T-helper 17 cell (primary cell): ENCODE measurements around the gene NCF4. TPM values are rescaled to one million over a fixed set of nuclear protein-coding genes. Genes with fewer than 3 reads are reported as not detected.
A peak's percentile ranks its signal among the peaks of the same experiment; 100 is the strongest.

Experiments used
- ATAC-seq: fragments of 150-1000 bp; cut with Tn5 transposase; 2 replicates; pipeline ENCODE4 v1.10.0; 2021; ENCODE audit warnings: mild to moderate bottlenecking, moderate library complexity
- DNase-seq, 3 donors: peaks; one replicate each; pipeline versions ENCODE4 v3.0.0 to v3.0.0-alpha.2; 2020 to 2021
- H3K9me3 ChIP-seq: one replicate; pipeline ENCODE4 v1.7.0; 2013; ENCODE audit warnings: low read length, mild to moderate bottlenecking; ENCODE audit not compliant: control insufficient read depth, poor library complexity, severe bottlenecking
- H3K27ac Mint-ChIP-seq: one replicate; pipeline ENCODE4 v1.8.0; 2022; ENCODE audit warnings: mild to moderate bottlenecking, moderate library complexity, mixed read lengths
- H3K27me3 Mint-ChIP-seq: one replicate; pipeline ENCODE4 v1.8.0; 2022; ENCODE audit warnings: mixed read lengths
- H3K36me3 Mint-ChIP-seq: one replicate; pipeline ENCODE4 v1.8.0; 2022; ENCODE audit warnings: low read depth, mixed read lengths
- H3K4me1 Mint-ChIP-seq: one replicate; pipeline ENCODE4 v1.8.0; 2022; ENCODE audit warnings: mild to moderate bottlenecking, mixed read lengths
- H3K4me3 Mint-ChIP-seq: one replicate; pipeline ENCODE4 v1.8.0; 2022; ENCODE audit warnings: mild to moderate bottlenecking, moderate library complexity, mixed read lengths
- total RNA-seq, 4 donors: library from RNA in 2 of 4; stranded (reverse) in 2 of 4; gene quantifications; one replicate each; pipeline ENCODE4 v1.2.3 and lab custom pipeline; 2022 to 2026

The NCF4 gene
- total RNA-seq, 2 donors from 2014 or later = 31.7 to 37.1 TPM

DNA sequence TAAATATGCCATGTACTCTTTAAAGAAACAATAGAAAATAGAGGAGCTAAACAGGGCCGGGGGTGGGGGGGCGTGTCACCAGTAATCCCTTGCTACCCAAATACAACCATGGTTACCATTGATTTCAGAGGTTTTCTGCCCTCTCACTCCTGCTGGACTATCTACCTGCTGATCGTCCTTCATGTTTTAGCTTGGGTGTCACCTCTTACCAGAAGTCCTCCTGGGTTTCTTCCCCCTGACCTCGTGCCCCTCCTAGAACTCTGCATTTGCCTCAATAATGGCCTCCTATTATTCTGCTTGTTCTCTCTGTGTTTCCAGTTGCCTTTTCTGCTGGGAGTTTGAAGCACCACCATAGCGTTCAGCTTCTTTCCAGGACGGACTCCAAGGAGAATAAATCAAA, 34.5 kb upstream of the NCF4 start:
- Mint-ChIP-seq H3K27me3 (peaks cover 57% of the 10 kb centered on the region), H3K36me3 (peaks cover 2% of the 10 kb centered on the region), H3K27ac (no peak overlapping the region), H3K4me1 (peaks cover 21% of the 10 kb centered on the region), H3K4me3 (no peak overlapping the region)
- no peaks in the 10 kb centered on the region for H3K9me3 ChIP-seq
- no peak for ATAC-seq
- no peak for DNase-seq

DNA sequence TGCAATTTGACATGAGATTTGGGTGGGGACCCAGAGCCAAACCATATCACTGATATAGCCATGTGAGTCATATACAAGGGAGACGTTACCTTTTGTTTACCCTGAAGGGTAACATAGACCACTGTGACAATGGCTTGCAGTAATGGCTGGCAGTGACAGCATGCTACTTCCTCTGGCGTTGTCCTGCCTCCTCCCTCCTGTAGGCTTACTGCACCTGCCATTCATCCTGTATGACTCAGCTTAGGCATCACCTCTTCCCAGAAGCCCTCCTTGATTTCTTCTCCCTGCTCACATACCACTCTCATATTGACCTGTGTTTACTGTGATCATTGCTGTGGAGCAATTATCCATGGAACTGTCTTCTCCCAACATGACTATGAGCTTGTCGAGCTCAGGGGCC, 32.0 kb upstream of the NCF4 start:
- H3K4me3 Mint-ChIP-seq = no peak overlapping the region
- no peaks in the 10 kb centered on the region for H3K9me3 ChIP-seq
- no peak for ATAC-seq
- DNase-seq = no peak
- H3K27ac Mint-ChIP-seq = no peak overlapping the region
- H3K27me3 Mint-ChIP-seq = peaks cover 52% of the 10 kb centered on the region
- peaks cover 2% of the 10 kb centered on the region for H3K36me3 Mint-ChIP-seq
- peaks cover 23% of the 10 kb centered on the region for H3K4me1 Mint-ChIP-seq

GRCh38 chr22:36829370-36830002, 31.3 kb upstream of the NCF4 start:
- H3K36me3 Mint-ChIP-seq = peaks cover 4% of the 10 kb centered on the region
- H3K4me1 Mint-ChIP-seq = peaks cover 25% of the 10 kb centered on the region
- no peaks in the 10 kb centered on the region for H3K9me3 ChIP-seq
- H3K27me3 Mint-ChIP-seq = peaks cover 53% of the 10 kb centered on the region
- no peak for DNase-seq
- H3K27ac Mint-ChIP-seq = no peak overlapping the region
- H3K4me3 Mint-ChIP-seq = no peak overlapping the region
- no peak for ATAC-seq

GRCh38 chr22:36830601-36831000, 30.2 kb upstream of the NCF4 start:
- H3K27ac Mint-ChIP-seq = peak overlapping the region; percentile 21
- peak; percentile 93 for ATAC-seq
- H3K4me1 Mint-ChIP-seq = peaks cover 23% of the 10 kb centered on the region
- no peak for DNase-seq
- peaks cover 55% of the 10 kb centered on the region for H3K27me3 Mint-ChIP-seq
- no peaks in the 10 kb centered on the region for H3K9me3 ChIP-seq
- peak overlapping the region; percentile 69 for H3K4me3 Mint-ChIP-seq
- peaks cover 2% of the 10 kb centered on the region for H3K36me3 Mint-ChIP-seq

GRCh38 chr22:36831206-36831605, 29.6 kb upstream of the NCF4 start:
- H3K9me3 ChIP-seq = no peaks in the 10 kb centered on the region
- no peak for DNase-seq
- peaks cover 2% of the 10 kb centered on the region for H3K36me3 Mint-ChIP-seq
- H3K4me1 Mint-ChIP-seq = peaks cover 23% of the 10 kb centered on the region
- peaks cover 49% of the 10 kb centered on the region for H3K27me3 Mint-ChIP-seq
- peak overlapping the region; percentile 69 for H3K4me3 Mint-ChIP-seq
- ATAC-seq = no peak
- H3K27ac Mint-ChIP-seq = no peak overlapping the region

GRCh38 chr22:36831717-36832116, 29.1 kb upstream of the NCF4 start:
- no peaks in the 10 kb centered on the region for H3K9me3 ChIP-seq
- H3K4me1 Mint-ChIP-seq = peaks cover 23% of the 10 kb centered on the region
- no peak overlapping the region for H3K4me3 Mint-ChIP-seq
- DNase-seq (no peak), ATAC-seq (no peak)
- H3K36me3 Mint-ChIP-seq = peaks cover 2% of the 10 kb centered on the region
- H3K27me3 Mint-ChIP-seq = peaks cover 44% of the 10 kb centered on the region
- no peak overlapping the region for H3K27ac Mint-ChIP-seq

DNA sequence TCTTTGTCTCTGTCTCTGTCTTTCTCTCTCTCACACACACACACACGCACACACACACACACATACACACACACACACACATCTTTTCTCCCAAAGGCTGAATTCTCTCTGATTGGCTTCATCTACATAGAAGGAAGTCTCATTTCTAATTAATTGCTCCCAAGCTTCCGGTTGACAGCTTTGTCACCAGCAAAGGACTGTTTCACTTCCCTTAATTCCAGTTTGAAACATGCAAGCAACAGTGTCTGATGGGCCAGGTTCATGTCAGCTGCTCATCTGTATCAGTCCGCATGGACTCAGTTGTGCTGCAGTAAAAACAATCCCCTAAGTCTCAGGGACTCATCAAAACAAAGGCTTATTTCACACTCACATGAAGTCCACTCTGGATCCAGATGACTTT, 27.7 kb upstream of the NCF4 start:
- peaks cover 20% of the 10 kb centered on the region for H3K4me1 Mint-ChIP-seq
- peaks cover 42% of the 10 kb centered on the region for H3K27me3 Mint-ChIP-seq
- no peak for ATAC-seq
- no peaks in the 10 kb centered on the region for H3K9me3 ChIP-seq
- DNase-seq = no peak
- H3K36me3 Mint-ChIP-seq = peaks cover 2% of the 10 kb centered on the region
- H3K4me3 Mint-ChIP-seq = no peak overlapping the region
- no peak overlapping the region for H3K27ac Mint-ChIP-seq

DNA sequence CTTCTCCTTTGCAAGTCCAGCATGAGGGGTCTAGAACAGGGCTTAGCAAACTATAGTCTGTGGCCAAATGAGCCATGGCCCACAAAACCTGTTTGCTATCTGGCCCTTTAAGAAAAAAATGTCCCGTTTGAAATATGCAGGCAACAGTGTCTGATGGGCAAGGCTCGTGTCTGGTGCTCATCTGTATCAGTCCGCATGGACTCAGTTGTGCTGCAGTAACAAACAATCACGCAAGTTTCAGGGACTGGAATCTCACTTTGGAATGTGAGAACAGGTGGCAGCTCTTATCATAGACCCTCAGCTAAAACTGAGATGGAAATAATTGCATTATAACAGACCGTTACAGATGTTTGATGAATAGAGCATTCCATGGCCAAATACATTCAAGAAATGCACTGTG, 24.9 kb upstream of the NCF4 start:
- ATAC-seq = no peak

GRCh38 chr22:36838119-36839030, 22.4 kb upstream of the NCF4 start:
- H3K9me3 ChIP-seq = no peaks in the 10 kb centered on the region
- H3K4me3 Mint-ChIP-seq = no peak overlapping the region
- peaks cover 4% of the 10 kb centered on the region for H3K36me3 Mint-ChIP-seq
- peaks cover 10% of the 10 kb centered on the region for H3K4me1 Mint-ChIP-seq
- H3K27me3 Mint-ChIP-seq = peaks cover 38% of the 10 kb centered on the region
- no peak overlapping the region for H3K27ac Mint-ChIP-seq
- ATAC-seq = no peak
- DNase-seq = no peak

More for the DNA sequence above, 24.9 kb upstream of the NCF4 start:
- Mint-ChIP-seq H3K4me3 (no peak overlapping the region), H3K27ac (no peak overlapping the region), H3K27me3 (peaks cover 33% of the 10 kb centered on the region), H3K4me1 (peaks cover 13% of the 10 kb centered on the region), H3K36me3 (peaks cover 2% of the 10 kb centered on the region)
- H3K9me3 ChIP-seq = no peaks in the 10 kb centered on the region
- no peak for DNase-seq

DNA sequence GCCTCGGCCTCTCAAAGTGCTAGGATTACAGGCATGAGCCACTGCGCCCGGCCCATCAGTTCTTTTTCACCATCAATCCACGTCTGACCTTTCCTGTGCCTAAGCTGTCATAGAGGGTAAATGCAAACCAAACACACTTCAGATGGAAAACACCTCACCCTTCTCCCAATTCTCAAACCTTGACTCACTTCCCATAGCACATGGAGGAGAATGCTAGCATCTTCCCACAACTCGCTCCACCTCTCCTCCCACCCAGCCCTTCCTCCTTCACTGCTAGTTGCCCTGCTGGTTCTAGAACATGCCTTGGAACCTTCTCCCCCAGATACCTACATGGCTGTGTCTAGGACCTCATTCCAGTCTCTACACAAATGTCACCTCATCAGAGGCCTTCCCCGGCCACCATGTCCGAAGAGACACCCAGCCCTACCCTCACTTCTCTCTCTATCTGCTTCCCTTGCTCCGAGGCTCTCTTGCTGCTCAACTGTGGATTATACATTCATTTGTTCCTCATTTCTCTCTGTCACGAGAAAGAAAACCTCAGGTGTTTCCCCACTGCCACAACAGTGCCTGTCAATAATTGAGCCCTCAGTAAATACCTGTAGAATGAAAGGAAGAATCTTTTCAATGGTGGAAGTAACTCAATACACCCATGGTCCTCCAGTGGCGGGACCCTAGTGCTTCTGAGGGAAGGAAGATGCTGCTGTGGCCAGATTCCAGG, 21.3 kb upstream of the NCF4 start:
- H3K36me3 Mint-ChIP-seq = peaks cover 2% of the 10 kb centered on the region

GRCh38 chr22:36840106-36840505, 20.7 kb upstream of the NCF4 start:
- Mint-ChIP-seq H3K4me1 (peaks cover 9% of the 10 kb centered on the region), H3K27me3 (peaks cover 34% of the 10 kb centered on the region), H3K27ac (no peak overlapping the region), H3K4me3 (no peak overlapping the region), H3K36me3 (peaks cover 2% of the 10 kb centered on the region)
- ATAC-seq (no peak), DNase-seq (no peak)
- no peaks in the 10 kb centered on the region for H3K9me3 ChIP-seq

More for the DNA sequence above, 21.3 kb upstream of the NCF4 start:
- ATAC-seq = no peak
- DNase-seq = no peak
- Mint-ChIP-seq H3K4me1 (peaks cover 9% of the 10 kb centered on the region), H3K27me3 (peaks cover 35% of the 10 kb centered on the region), H3K27ac (no peak overlapping the region), H3K4me3 (no peak overlapping the region)
- H3K9me3 ChIP-seq = no peaks in the 10 kb centered on the region

DNA sequence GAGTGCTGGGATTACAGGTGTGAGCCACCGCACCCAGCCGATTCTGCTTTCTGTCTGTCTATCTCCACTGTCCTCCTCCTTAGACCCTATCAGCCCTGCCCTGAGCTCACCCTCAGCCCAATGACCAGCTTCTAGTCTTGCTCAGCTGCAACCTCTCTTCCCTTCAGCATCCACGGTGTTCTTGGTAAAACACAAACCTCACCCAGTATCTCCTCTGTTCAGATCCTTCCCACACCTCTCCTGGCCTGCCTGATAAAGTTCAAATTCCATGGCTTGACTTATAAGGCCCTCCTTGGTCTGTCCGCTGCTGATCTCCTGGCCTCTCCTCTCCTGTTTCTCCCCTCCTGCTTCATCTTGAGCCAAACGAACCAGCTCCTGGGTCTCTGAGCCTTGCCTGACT, 14.5 kb upstream of the NCF4 start:
- H3K36me3 Mint-ChIP-seq = peaks cover 4% of the 10 kb centered on the region
- DNase-seq = no peak
- H3K27ac Mint-ChIP-seq = no peak overlapping the region
- H3K27me3 Mint-ChIP-seq = peaks cover 62% of the 10 kb centered on the region
- no peak for ATAC-seq
- H3K4me3 Mint-ChIP-seq = no peak overlapping the region
- no peaks in the 10 kb centered on the region for H3K9me3 ChIP-seq
- peaks cover 5% of the 10 kb centered on the region for H3K4me1 Mint-ChIP-seq

- DNase-seq (no peak), ATAC-seq (no peak)
- Mint-ChIP-seq H3K27ac (no peak overlapping the region), H3K36me3 (peaks cover 4% of the 10 kb centered on the region), H3K4me1 (peaks cover 3% of the 10 kb centered on the region), H3K4me3 (no peak overlapping the region), H3K27me3 (peaks cover 55% of the 10 kb centered on the region)
- H3K9me3 ChIP-seq = no peaks in the 10 kb centered on the region
Observed at GRCh38 chr22:36846949-36847348, 13.9 kb upstream of the NCF4 start.
